Transverse colon (tissue), 4 donors: ENCODE measurements around the gene TMED8.

ENCODE experiments used
- CTCF ChIP-seq, 5 experiments: fragments of 200-600 bp in 3 of 5; fragments of 450-650 bp in 2 of 5; sonication (generic) in 3 of 5; IDR thresholded peaks; 1 replicate in 2 of 5; 2 replicates in 3 of 5; pipeline ENCODE4 v1.5.1; 2016 to 2017; ENCODE audit warnings: antibody characterized with exemption in 5 of 5, inconsistent platforms in 3 of 5, mild to moderate bottlenecking in 2 of 5, moderate library complexity in 1 of 5
- POLR2A ChIP-seq: fragments of 450-650 bp; IDR thresholded peaks from one replicate; pipeline ENCODE4 v1.6.1; 2016; ENCODE audit warnings: antibody characterized with exemption, mild to moderate bottlenecking, moderate library complexity
- POLR2AphosphoS5 ChIP-seq, 3 donors: sonication (generic); formaldehyde crosslinking; IDR thresholded peaks; one replicate each; pipeline ENCODE4 v1.6.1; 2016; ENCODE audit warnings: antibody characterized with exemption in 3 of 3

DNA sequence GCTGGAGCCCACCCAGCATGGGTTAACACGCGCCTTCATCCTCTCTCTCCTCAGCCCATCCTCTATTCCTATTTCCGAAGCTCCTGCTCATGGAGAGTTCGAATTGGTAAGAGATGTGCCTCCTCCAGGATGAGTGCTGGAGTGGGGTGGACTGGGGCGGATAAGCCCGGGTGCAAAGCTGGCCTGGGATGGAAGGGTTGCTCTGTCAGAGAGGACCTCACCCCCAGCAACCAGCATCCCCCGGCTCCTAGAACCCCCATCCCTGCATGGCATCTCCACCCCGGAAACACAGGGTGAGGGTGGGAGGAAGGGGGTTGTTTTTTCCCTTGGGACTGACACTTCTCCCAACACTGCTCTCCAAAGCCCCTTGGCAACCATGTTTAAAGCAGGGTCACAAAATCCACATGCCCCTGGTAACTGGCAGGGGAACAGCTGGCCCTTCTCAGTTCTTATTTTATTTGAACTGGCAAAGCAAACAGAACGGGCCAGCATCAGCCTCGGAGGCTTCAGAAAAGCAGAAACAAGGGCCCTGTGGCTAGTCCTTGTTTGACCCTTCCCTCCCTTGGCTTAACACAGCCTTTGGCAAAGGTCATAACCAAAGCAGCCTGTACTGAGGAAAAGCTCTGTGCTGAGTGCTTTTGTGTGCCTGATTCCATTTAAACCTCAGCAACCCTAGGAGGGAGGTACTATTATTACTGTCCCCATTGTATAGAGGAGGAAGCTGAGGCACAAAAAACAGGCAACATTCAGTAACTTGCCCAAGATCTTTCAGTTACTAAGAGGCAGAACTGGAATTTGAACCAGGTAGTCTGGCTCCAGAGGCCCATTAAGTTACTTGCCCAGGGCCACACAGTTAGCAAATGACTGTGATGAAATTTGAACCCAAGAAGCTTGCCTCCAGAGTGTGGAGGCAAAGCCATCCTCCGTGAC is 51.8 kb downstream of the TMED8 start:
- TF ChIP-seq CTCF (IDR thresholded peaks at IDR 0.05) (no peak), POLR2A (no peak), POLR2AphosphoS5 (IDR thresholded peaks at IDR 0.05) (no peak)
